Mesenchymal stem cell (in vitro differentiated cells and primary cell): ENCODE results near the gene GMPPA.

ENCODE experiments used
- DNase-seq: peaks from one replicate; pipeline ENCODE4 v3.0.0-alpha.2; 2013
- H2AFZ ChIP-seq: one replicate; pipeline ENCODE4 v1.6.1; 2013; ENCODE audit warnings: low read depth, mild to moderate bottlenecking, control low read depth, inconsistent platforms, low read length, moderate library complexity
- H2AK5ac ChIP-seq: 2 replicates; pipeline ENCODE4 v1.6.1; 2013; ENCODE audit warnings: low read length, moderate library complexity, mild to moderate bottlenecking, inconsistent platforms; ENCODE audit not compliant: severe bottlenecking
- H2BK120ac ChIP-seq: one replicate; pipeline ENCODE4 v1.6.1; 2013; ENCODE audit warnings: low read depth, mild to moderate bottlenecking, inconsistent platforms, low read length, moderate library complexity
- H2BK12ac ChIP-seq, 2 experiments: one replicate each; pipeline ENCODE4 v1.6.1; 2013; ENCODE audit warnings: inconsistent platforms in 2 of 2, low read length in 2 of 2, mild to moderate bottlenecking in 2 of 2, moderate library complexity in 2 of 2, control low read depth in 1 of 2
- H2BK15ac ChIP-seq: one replicate; pipeline ENCODE4 v1.6.1; 2013; ENCODE audit warnings: mild to moderate bottlenecking, low read depth, inconsistent platforms; ENCODE audit not compliant: poor library complexity, severe bottlenecking
- H2BK5ac ChIP-seq: 2 replicates; pipeline ENCODE4 v1.6.1; 2013; ENCODE audit warnings: low read depth, mild to moderate bottlenecking, low read length, control low read depth, inconsistent platforms; ENCODE audit not compliant: poor library complexity, severe bottlenecking
- H3K14ac ChIP-seq, 2 experiments: one replicate each; pipeline ENCODE4 v1.6.1; 2013; ENCODE audit warnings: inconsistent platforms in 2 of 2, low read length in 2 of 2, control low read depth in 1 of 2, mild to moderate bottlenecking in 1 of 2, moderate library complexity in 1 of 2
- H3K18ac ChIP-seq, 2 experiments: one replicate each; pipeline ENCODE4 v1.6.1; 2013; ENCODE audit warnings: inconsistent platforms in 2 of 2, low read length in 2 of 2, control low read depth in 1 of 2, low read depth in 1 of 2, mild to moderate bottlenecking in 1 of 2
- H3K23ac ChIP-seq, 2 experiments: one replicate each; pipeline ENCODE4 v1.6.1; 2013; ENCODE audit warnings: inconsistent platforms in 2 of 2, low read length in 2 of 2, mild to moderate bottlenecking in 2 of 2, moderate library complexity in 2 of 2, control low read depth in 1 of 2
- H3K27ac ChIP-seq: 2 replicates; pipeline ENCODE4 v1.5.1; 2013; ENCODE audit warnings: mild to moderate bottlenecking, moderate library complexity, low read length, control low read depth, inconsistent platforms; ENCODE audit not compliant: poor library complexity, severe bottlenecking
- H3K27me3 ChIP-seq, 2 experiments: 2 replicates each; pipeline versions ENCODE4 v1.6.1 to v1.7.0; 2013; ENCODE audit warnings: low read length in 2 of 2, mild to moderate bottlenecking in 2 of 2, moderate library complexity in 2 of 2, control low read depth in 1 of 2, inconsistent platforms in 1 of 2; ENCODE audit not compliant: control insufficient read depth in 1 of 2, insufficient read depth in 1 of 2
- H3K36me3 ChIP-seq, 2 experiments: 2 replicates each; pipeline versions ENCODE4 v1.6.1 to v1.7.0; 2013; ENCODE audit warnings: low read length in 2 of 2, control low read depth in 1 of 2, inconsistent platforms in 1 of 2, low read depth in 1 of 2, mild to moderate bottlenecking in 1 of 2; ENCODE audit not compliant: insufficient read depth in 2 of 2, control insufficient read depth in 1 of 2
- H3K4ac ChIP-seq, 2 experiments: one replicate each; pipeline ENCODE4 v1.6.1; 2013; ENCODE audit warnings: inconsistent platforms in 2 of 2, low read length in 2 of 2, mild to moderate bottlenecking in 2 of 2, moderate library complexity in 2 of 2, control low read depth in 1 of 2, low read depth in 1 of 2
- H3K4me1 ChIP-seq: 2 replicates; pipeline ENCODE4 v1.6.1; 2013; ENCODE audit warnings: low read depth, low read length, control low read depth; ENCODE audit not compliant: control insufficient read depth, insufficient read depth
- H3K4me2 ChIP-seq: 2 replicates; pipeline ENCODE4 v1.6.1; 2013; ENCODE audit warnings: low read length, mild to moderate bottlenecking, inconsistent platforms; ENCODE audit not compliant: poor library complexity, severe bottlenecking
- H3K4me3 ChIP-seq, 2 experiments: 2 replicates each; pipeline versions ENCODE4 v1.5.1 to v1.7.0; 2013; ENCODE audit warnings: low read length in 2 of 2, mild to moderate bottlenecking in 2 of 2, control low read depth in 1 of 2, low read depth in 1 of 2; ENCODE audit not compliant: insufficient read depth in 1 of 2
- H3K79me1 ChIP-seq: replicated peaks from 2 replicates; pipeline ENCODE4 v1.6.1; 2013; ENCODE audit warnings: mild to moderate bottlenecking, control low read depth, low read length, inconsistent platforms; ENCODE audit not compliant: poor library complexity, severe bottlenecking
- H3K9ac ChIP-seq: 2 replicates; pipeline ENCODE4 v1.7.0; 2013; ENCODE audit warnings: mild to moderate bottlenecking, low read length, moderate library complexity
- H3K9me3 ChIP-seq: 2 replicates; pipeline ENCODE4 v1.7.0; 2013; ENCODE audit warnings: mild to moderate bottlenecking, low read length; ENCODE audit not compliant: control insufficient read depth
- H4K8ac ChIP-seq: one replicate; pipeline ENCODE4 v1.6.1; 2013; ENCODE audit warnings: inconsistent platforms, mild to moderate bottlenecking, low read length, moderate library complexity
- H4K91ac ChIP-seq: one replicate; pipeline ENCODE4 v1.6.1; 2013; ENCODE audit warnings: mild to moderate bottlenecking, low read length, inconsistent platforms
- WGBS: methylation state at CpG from one replicate; pipeline ENCODE4 v1.1.7; 2013; ENCODE audit warnings: mixed read lengths; 5-methylcytosine and 5-hydroxymethylcytosine counted together

GMPPA gene

GRCh38 chr2:219508971-219509779, 10.5 kb downstream of the GMPPA start:
- no peaks in the 10 kb centered on the region for H3K9me3 ChIP-seq
- peaks cover 35% of the 10 kb centered on the region for H3K4me1 ChIP-seq
- H3K4me3 ChIP-seq = peak overlapping the region in 1 of 2 experiments; percentile 75
- no peak overlapping the region for H2BK15ac ChIP-seq
- no peak overlapping the region for H3K18ac ChIP-seq
- no peak overlapping the region for H2BK5ac ChIP-seq
- H2BK12ac ChIP-seq = no peak overlapping the region
- DNase-seq = no peak
- H3K4ac ChIP-seq = no peak overlapping the region
- 29% methylated on average over 6 of the region's 14 CpGs for WGBS
- H3K4me2 ChIP-seq = no peak overlapping the region
- no peak overlapping the region for H4K8ac ChIP-seq
- peaks cover 1% of the 10 kb centered on the region for H3K79me1 ChIP-seq
- no peak overlapping the region for H3K27ac ChIP-seq
- H2AFZ ChIP-seq = no peak overlapping the region
- peaks cover 28 to 39% of the 10 kb centered on the region in 2 experiments for H3K36me3 ChIP-seq
- H2BK120ac ChIP-seq = no peak overlapping the region
- peak overlapping the region; percentile 21 for H3K9ac ChIP-seq
- H3K27me3 ChIP-seq = peaks cover 39 to 40% of the 10 kb centered on the region in 2 experiments
- H4K91ac ChIP-seq = no peak overlapping the region
- H2AK5ac ChIP-seq = no peak overlapping the region
- H3K14ac ChIP-seq = no peak overlapping the region
- no peak overlapping the region for H3K23ac ChIP-seq

- peaks cover 38% of the 10 kb centered on the region for H3K4me1 ChIP-seq
- peak; percentile 74 for DNase-seq
- no peaks in the 10 kb centered on the region for H3K79me1 ChIP-seq
- H2BK120ac ChIP-seq = peak overlapping the region; percentile 19
- H4K91ac ChIP-seq = peak overlapping the region; percentile 37
- H2AFZ ChIP-seq = peak overlapping the region; percentile 18
- H3K4me3 ChIP-seq = peak overlapping the region; percentile 41 to 75
- H2BK15ac ChIP-seq = no peak overlapping the region
- no peak overlapping the region for H3K27ac ChIP-seq
- peak overlapping the region in 1 of 2 experiments; percentile 61 for H3K14ac ChIP-seq
- H3K4ac ChIP-seq = no peak overlapping the region
- H4K8ac ChIP-seq = no peak overlapping the region
- H3K4me2 ChIP-seq = peak overlapping the region; percentile 90
- no peak overlapping the region for H2BK5ac ChIP-seq
- H2BK12ac ChIP-seq = peak overlapping the region in 1 of 2 experiments; percentile 38
- peaks cover 20 to 35% of the 10 kb centered on the region in 2 experiments for H3K36me3 ChIP-seq
- 3% methylated on average over 21 of the region's 26 CpGs for WGBS
- no peak overlapping the region for H3K23ac ChIP-seq
- H3K9me3 ChIP-seq = no peaks in the 10 kb centered on the region
- peaks cover 47 to 48% of the 10 kb centered on the region in 2 experiments for H3K27me3 ChIP-seq
- no peak overlapping the region for H2AK5ac ChIP-seq
- H3K9ac ChIP-seq = peak overlapping the region; percentile 21
- H3K18ac ChIP-seq = peak overlapping the region in 1 of 2 experiments; percentile 51
Measured at GRCh38 chr2:219509780-219510511, 11.3 kb downstream of the GMPPA start.

- Histone ChIP-seq H3K79me1 (no peaks in the 10 kb centered on the region), H2AFZ (no peak overlapping the region), H2BK120ac (no peak overlapping the region), H3K27ac (no peak overlapping the region), H3K9ac (peak overlapping the region; percentile 21), H2AK5ac (no peak overlapping the region), H3K27me3 (peaks cover 53 to 55% of the 10 kb centered on the region in 2 experiments), H3K4me3 (peak overlapping the region in 1 of 2 experiments; percentile 75), H2BK5ac (no peak overlapping the region), H3K23ac (no peak overlapping the region), H3K14ac (peak overlapping the region in 1 of 2 experiments; percentile 61), H3K36me3 (peaks cover 15 to 29% of the 10 kb centered on the region in 2 experiments), H3K4me2 (peak overlapping the region; percentile 90), H2BK12ac (peak overlapping the region in 1 of 2 experiments; percentile 12), H3K4ac (no peak overlapping the region), H2BK15ac (no peak overlapping the region), H4K91ac (no peak overlapping the region), H4K8ac (no peak overlapping the region), H3K4me1 (peaks cover 38% of the 10 kb centered on the region), H3K18ac (peak overlapping the region in 1 of 2 experiments; percentile 14), H3K9me3 (no peaks in the 10 kb centered on the region)
- no peak for DNase-seq
- WGBS = 54% methylated on average over 17 of the region's 22 CpGs
Measured at GRCh38 chr2:219510512-219511135, 11.9 kb downstream of the GMPPA start.
